Tibial artery (tissue), 4 donors: ENCODE data around the gene CFAP52.

Experiments
- DNase-seq, 2 donors: peaks; one replicate each; pipeline ENCODE4 v3.0.0-alpha.2; 2019
- H3K27ac ChIP-seq, 2 donors: fragments of 200-600 bp; sonication (generic) in 1 of 2; 1 replicate in 1 of 2; 2 replicates in 1 of 2; pipeline ENCODE4 v1.5.1; 2018 to 2019; ENCODE audit warnings: mild to moderate bottlenecking in 1 of 2
- H3K27me3 ChIP-seq, 2 donors: fragments of 200-600 bp; sonication (generic) in 1 of 2; one replicate each; pipeline versions ENCODE4 v1.5.1 to v1.6.0; 2016 to 2019
- H3K36me3 ChIP-seq, 3 donors: fragments of 200-600 bp; sonication (generic) in 2 of 3; one replicate each; pipeline ENCODE4 v1.5.1; 2016 to 2019; ENCODE audit warnings: mild to moderate bottlenecking in 2 of 3
- H3K4me1 ChIP-seq, 4 donors: fragments of 200-600 bp; sonication (generic) in 2 of 4; 1 replicate in 3 of 4; 2 replicates in 1 of 4; pipeline ENCODE4 v1.5.1; 2016 to 2019
- H3K4me3 ChIP-seq, 2 donors: fragments of 200-600 bp; sonication (generic) in 1 of 2; 1 replicate in 1 of 2; 2 replicates in 1 of 2; pipeline ENCODE4 v1.5.1; 2018 to 2019; ENCODE audit warnings: mild to moderate bottlenecking in 2 of 2
- H3K9me3 ChIP-seq, 3 donors: fragments of 200-600 bp; sonication (generic) in 1 of 3; one replicate each; pipeline ENCODE4 v1.5.1; 2016 to 2019
- intact Hi-C: fragments of 100-400 bp; cut with DNase I; formaldehyde crosslinking; loops from one replicate; pipeline ENCODE4 v1.15.0; 2023; ENCODE audit warnings: low total_unique reads
- TF ChIP-seq, protein P1 (sequence below), 2 experiments: fragments of 200-600 bp in 1 of 2; fragments of 450-650 bp in 1 of 2; IDR thresholded peaks; one replicate each; pipeline ENCODE4 v1.5.1; 2017 to 2019; ENCODE audit warnings: antibody characterized with exemption in 2 of 2, mild to moderate bottlenecking in 1 of 2, moderate library complexity in 1 of 2

Gene CFAP52

DNA sequence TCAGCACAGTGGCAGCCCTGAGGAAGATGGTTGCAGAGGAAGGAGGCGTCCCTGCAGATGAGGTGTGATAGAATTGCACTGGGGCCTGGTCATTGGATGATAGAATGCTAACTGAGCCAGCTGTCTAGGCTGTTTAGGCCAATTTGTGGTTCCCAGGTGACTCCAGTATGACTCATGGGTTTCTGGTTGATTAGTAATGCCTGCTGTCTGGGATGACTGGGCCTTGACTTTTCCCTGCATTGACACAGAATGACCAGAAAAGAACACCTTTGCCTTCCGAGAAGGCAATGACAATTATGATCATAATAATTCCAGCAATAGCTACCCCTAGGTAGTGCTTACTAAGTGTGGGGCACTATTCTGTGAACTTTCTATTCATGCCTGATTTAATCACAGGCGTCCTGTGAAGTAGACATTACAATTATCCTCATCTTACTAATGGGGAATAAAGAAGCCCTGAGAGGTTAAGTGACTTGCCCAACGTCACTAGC is 100.4 kb downstream of the CFAP52 start:
- intact Hi-C loops: no loop called here
- Histone ChIP-seq H3K27ac (no peak overlapping the region), H3K27me3 (no peaks in the 10 kb centered on the region)

DNA sequence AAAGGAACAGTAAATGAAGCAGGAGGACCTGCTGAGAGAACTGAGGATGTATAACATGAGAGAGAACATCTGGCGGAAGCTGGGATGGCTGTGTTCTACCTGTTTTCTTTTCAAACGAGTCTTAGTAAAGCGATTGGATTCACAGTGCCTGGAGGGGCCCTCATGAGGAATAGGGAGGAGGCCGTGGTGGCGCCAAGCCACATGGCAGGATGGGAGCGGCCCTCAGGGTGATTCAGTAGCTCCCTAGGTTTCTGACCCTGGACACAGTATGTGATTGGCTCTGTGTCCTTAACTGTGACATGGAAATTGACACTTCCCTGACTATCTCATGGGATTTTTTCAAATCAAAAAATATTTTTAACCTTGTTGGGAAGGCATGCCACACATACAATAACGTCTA is 101.0 kb downstream of the CFAP52 start:
- intact Hi-C loops: no loop called here
- TF ChIP-seq, protein P1, sequence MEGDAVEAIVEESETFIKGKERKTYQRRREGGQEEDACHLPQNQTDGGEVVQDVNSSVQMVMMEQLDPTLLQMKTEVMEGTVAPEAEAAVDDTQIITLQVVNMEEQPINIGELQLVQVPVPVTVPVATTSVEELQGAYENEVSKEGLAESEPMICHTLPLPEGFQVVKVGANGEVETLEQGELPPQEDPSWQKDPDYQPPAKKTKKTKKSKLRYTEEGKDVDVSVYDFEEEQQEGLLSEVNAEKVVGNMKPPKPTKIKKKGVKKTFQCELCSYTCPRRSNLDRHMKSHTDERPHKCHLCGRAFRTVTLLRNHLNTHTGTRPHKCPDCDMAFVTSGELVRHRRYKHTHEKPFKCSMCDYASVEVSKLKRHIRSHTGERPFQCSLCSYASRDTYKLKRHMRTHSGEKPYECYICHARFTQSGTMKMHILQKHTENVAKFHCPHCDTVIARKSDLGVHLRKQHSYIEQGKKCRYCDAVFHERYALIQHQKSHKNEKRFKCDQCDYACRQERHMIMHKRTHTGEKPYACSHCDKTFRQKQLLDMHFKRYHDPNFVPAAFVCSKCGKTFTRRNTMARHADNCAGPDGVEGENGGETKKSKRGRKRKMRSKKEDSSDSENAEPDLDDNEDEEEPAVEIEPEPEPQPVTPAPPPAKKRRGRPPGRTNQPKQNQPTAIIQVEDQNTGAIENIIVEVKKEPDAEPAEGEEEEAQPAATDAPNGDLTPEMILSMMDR (IDR thresholded peaks at IDR 0.05): no peak
- H3K27ac ChIP-seq: no peak overlapping the region

More for the DNA sequence above, 100.4 kb downstream of the CFAP52 start:
- Histone ChIP-seq H3K4me3 (no peak overlapping the region), H3K4me1 (no peaks in the 10 kb centered on the region), H3K9me3 (peaks cover 0 to 14% (median 3%) of the 10 kb centered on the region in 3 donors), H3K36me3 (no peaks in the 10 kb centered on the region)
- TF ChIP-seq, protein P1 (IDR thresholded peaks at IDR 0.05): no peak
- no peak for DNase-seq

GRCh38 chr17:9677896-9678295 is 101.5 kb downstream of the CFAP52 start:
- H3K4me1 ChIP-seq: no peaks in the 10 kb centered on the region
- H3K4me3 ChIP-seq: no peak overlapping the region
- intact Hi-C loops: no loop called here
- H3K9me3 ChIP-seq: peaks cover 0 to 14% (median 3%) of the 10 kb centered on the region in 3 donors
- H3K27ac ChIP-seq: no peak overlapping the region
- no peaks in the 10 kb centered on the region for H3K36me3 ChIP-seq
- no peaks in the 10 kb centered on the region for H3K27me3 ChIP-seq
- DNase-seq: no peak
- TF ChIP-seq, protein P1 (IDR thresholded peaks at IDR 0.05): no peak

More for the DNA sequence above, 101.0 kb downstream of the CFAP52 start:
- DNase-seq: no peak
- no peaks in the 10 kb centered on the region for H3K4me1 ChIP-seq
- H3K4me3 ChIP-seq: no peak overlapping the region
- H3K36me3 ChIP-seq: no peaks in the 10 kb centered on the region
- H3K27me3 ChIP-seq: no peaks in the 10 kb centered on the region
- H3K9me3 ChIP-seq: peaks cover 0 to 14% (median 3%) of the 10 kb centered on the region in 3 donors

DNA sequence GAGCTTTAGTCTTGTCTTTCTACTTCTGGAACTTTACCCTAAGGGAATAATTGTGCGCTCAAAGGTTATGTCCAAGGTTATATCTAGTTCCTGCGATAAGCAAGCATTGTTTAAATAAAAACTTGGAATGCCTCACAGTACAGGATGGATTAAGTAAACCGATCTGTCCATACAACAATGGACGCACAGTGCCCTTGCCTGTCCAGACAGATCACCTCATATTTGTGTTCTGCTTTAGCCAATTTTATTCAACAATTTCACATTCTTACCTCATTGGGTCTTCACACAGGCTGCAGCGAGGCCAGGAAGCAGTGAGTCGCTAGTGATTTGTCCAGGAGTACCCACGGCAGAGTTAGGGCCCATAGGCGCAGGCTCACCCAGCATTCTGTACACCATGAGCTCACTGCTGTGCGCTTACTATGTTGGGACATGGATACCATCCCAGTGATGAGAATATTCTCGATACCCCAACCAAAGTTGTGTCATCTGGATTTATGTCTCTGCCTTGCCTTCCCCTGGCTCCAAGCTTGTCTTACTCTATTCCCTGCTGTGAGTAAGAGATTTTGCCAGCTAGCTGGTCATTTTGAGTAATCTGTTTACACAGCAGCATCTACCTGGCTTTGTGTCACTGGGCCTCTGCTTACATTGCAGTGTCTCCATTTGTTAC is 108.6 kb downstream of the CFAP52 start:
- Histone ChIP-seq H3K36me3 (no peaks in the 10 kb centered on the region), H3K27me3 (no peaks in the 10 kb centered on the region), H3K4me3 (no peak overlapping the region), H3K4me1 (no peaks in the 10 kb centered on the region), H3K9me3 (peaks cover 0 to 5% (median 2%) of the 10 kb centered on the region in 3 donors), H3K27ac (no peak overlapping the region)
- TF ChIP-seq, protein P1 (IDR thresholded peaks at IDR 0.05): no peak
- DNase-seq: no peak
- intact Hi-C loops: no loop called here
